K562 (cell line): ENCODE data around the gene SRP54. TPM values are rescaled to one million over a fixed set of nuclear protein-coding genes. Genes with fewer than 3 reads are reported as not detected.

Experiments used
- ATAC-seq: fragments of 200-7000 bp; cut with Tn5 transposase; 3 replicates; pipeline ENCODE4 v1.9.1; 2020; ENCODE audit warnings: moderate library complexity
- BruUV-seq: library from RNA; stranded (reverse); fragments of 400-500 nt; replicated peaks from 2 replicates; lab custom pipeline; 2021; lab: Mats Ljungman, UMichigan
- CTCF ChIA-PET: fragments of 300-600 bp; formaldehyde crosslinking; extraction: SDS; loops from one replicate; lab custom pipeline; 2021; ENCODE audit warnings: low intra/inter-chr PET ratio; lab: Yijun Ruan, JAX
- POLR2A ChIA-PET: fragments of 300-600, 350-650 bp; sonication (Branson Sonifier 250); formaldehyde crosslinking; extraction: SDS; loops from one replicate; lab custom pipeline; 2021; ENCODE audit warnings: antibody characterized with exemption, inconsistent platforms; lab: Yijun Ruan, JAX
- DNase-seq, 4 experiments: peaks; one replicate each; pipeline versions ENCODE4 v3.0.0 to v3.0.0-alpha.2; 2011 to 2018; ENCODE audit warnings: low spot score in 3 of 4, mixed read lengths in 3 of 4; ENCODE audit errors: extremely low read depth in 1 of 4
- FAIRE-seq: peaks from 2 replicates; lab custom pipeline; 2011; peaks lifted over from hg19 to GRCh38; lab: Jason Lieb, UNC
- H2AFZ ChIP-seq: 2 replicates; pipeline ENCODE4 v1.6.0; 2011; ENCODE audit warnings: low read depth, low read length, control low read depth, inconsistent platforms
- H3K27ac ChIP-seq: fragments of 200-600 bp; 3 replicates; pipeline ENCODE4 v1.8.0; 2011; ENCODE audit warnings: low read depth, mild to moderate bottlenecking, control low read depth, inconsistent platforms, low read length, moderate library complexity, mixed read lengths; ENCODE audit errors: extremely low read depth
- H3K27me3 ChIP-seq, 2 experiments: fragments of 300-600 bp in 1 of 2; 2 replicates in 1 of 2; 3 replicates in 1 of 2; pipeline versions ENCODE4 v1.6.0 to v1.8.0; 2011; ENCODE audit warnings: inconsistent platforms in 2 of 2, low read length in 2 of 2, mild to moderate bottlenecking in 1 of 2, mixed read lengths in 1 of 2, moderate library complexity in 1 of 2; ENCODE audit not compliant: control insufficient read depth in 2 of 2, insufficient read depth in 2 of 2
- H3K36me3 ChIP-seq: fragments of 300-600 bp; 3 replicates; pipeline ENCODE4 v1.8.0; 2011; ENCODE audit warnings: mild to moderate bottlenecking, low read length, inconsistent platforms; ENCODE audit not compliant: control insufficient read depth, insufficient read depth
- H3K4me1 ChIP-seq, 2 experiments: fragments of 200-600 bp in 1 of 2; replicated peaks in 1 of 2; 2 replicates in 1 of 2; 3 replicates in 1 of 2; pipeline versions ENCODE4 v1.5.1 to v1.8.0; 2011; ENCODE audit warnings: inconsistent platforms in 2 of 2, low read length in 2 of 2, mild to moderate bottlenecking in 1 of 2, mixed read lengths in 1 of 2, moderate library complexity in 1 of 2; ENCODE audit not compliant: control insufficient read depth in 2 of 2, insufficient read depth in 2 of 2
- H3K4me2 ChIP-seq: 2 replicates; pipeline ENCODE4 v1.6.1; 2011; ENCODE audit warnings: low read length, control low read depth, inconsistent platforms, mixed read lengths; ENCODE audit not compliant: insufficient read depth
- H3K4me3 ChIP-seq: fragments of 200-600 bp; sonication (generic), shearing (Covaris generic); 2 replicates; pipeline ENCODE4 v1.5.1; 2016; ENCODE audit warnings: control low read depth, inconsistent platforms
- H3K79me2 ChIP-seq: fragments of 200-600 bp; 3 replicates; pipeline ENCODE4 v1.8.0; 2011; ENCODE audit warnings: low read length, inconsistent platforms; ENCODE audit not compliant: control insufficient read depth, insufficient read depth
- H3K9ac ChIP-seq, 2 experiments: 2 replicates each; pipeline versions ENCODE4 v1.6.0 to v1.6.1; 2011; ENCODE audit warnings: low read depth in 2 of 2, low read length in 2 of 2, control low read depth in 1 of 2, inconsistent platforms in 1 of 2, mild to moderate bottlenecking in 1 of 2, mixed read lengths in 1 of 2; ENCODE audit not compliant: insufficient read depth in 1 of 2
- H3K9me1 ChIP-seq: one replicate; pipeline ENCODE4 v1.6.0; 2011; ENCODE audit warnings: inconsistent platforms, mild to moderate bottlenecking, low read length, moderate library complexity; ENCODE audit not compliant: control insufficient read depth, insufficient read depth
- H3K9me3 ChIP-seq: replicated peaks from 2 replicates; pipeline ENCODE4 v1.5.1; 2011; ENCODE audit warnings: low read depth, low read length, inconsistent platforms; ENCODE audit not compliant: control insufficient read depth, insufficient read depth
- H4K20me1 ChIP-seq: replicated peaks from 2 replicates; pipeline ENCODE4 v1.6.1; 2011; ENCODE audit warnings: low read length, inconsistent platforms, mixed read lengths; ENCODE audit not compliant: control insufficient read depth, insufficient read depth
- CEBPB ChIP-seq: fragments of 450-650 bp; IDR thresholded peaks from 2 replicates; pipeline ENCODE4 v1.6.1; 2016; ENCODE audit warnings: missing genetic modification characterization, missing compliant biosample characterization
- CEBPG ChIP-seq, 3 experiments: fragments of 200-800 bp in 1 of 3; sonication (Bioruptor generic) in 1 of 3; sonication (generic) in 1 of 3; formaldehyde crosslinking in 1 of 3; IDR thresholded peaks in 2 of 3; conservative IDR thresholded peaks in 1 of 3; 2 replicates each; pipeline versions ENCODE4 v1.6.1 to v1.8.0; 2016 to 2022; ENCODE audit warnings: missing compliant biosample characterization in 2 of 3, missing genetic modification characterization in 2 of 3, mild to moderate bottlenecking in 1 of 3, missing genetic modification reagents in 1 of 3
- FOS ChIP-seq: IDR thresholded peaks from 3 replicates; pipeline ENCODE4 v1.6.1; 2011; ENCODE audit not compliant: insufficient read length; ENCODE audit errors: extremely low read depth
- FUS ChIP-seq: fragments of 200-400 bp; formaldehyde crosslinking; optimal IDR thresholded peaks from 2 replicates; pipeline ENCODE3; 2017; ENCODE audit warnings: low read depth, low read length
- MTA2 ChIP-seq: fragments of 450-650 bp; IDR thresholded peaks from 2 replicates; pipeline ENCODE4 v1.6.1; 2016; ENCODE audit warnings: low read depth
- NFATC3 ChIP-seq: fragments of 450-650 bp; IDR thresholded peaks from 2 replicates; pipeline ENCODE4 v1.6.1; 2017; ENCODE audit warnings: mild to moderate bottlenecking
- OTX1 ChIP-seq: fragments of 450-650 bp; formaldehyde crosslinking; IDR thresholded peaks from 2 replicates; pipeline ENCODE4 v1.4.0; 2022; ENCODE audit warnings: mild to moderate bottlenecking
- PHTF2 ChIP-seq: fragments of 250-450 bp; sonication (Bioruptor Pico); IDR thresholded peaks from 2 replicates; pipeline ENCODE4 v1.5.0; 2021; ENCODE audit warnings: mild to moderate bottlenecking
- RFX1 ChIP-seq: fragments of 450-650 bp; IDR thresholded peaks from 2 replicates; pipeline ENCODE4 v1.6.1; 2016; ENCODE audit warnings: mild to moderate bottlenecking, moderate library complexity
- THRB ChIP-seq: fragments of 450-650 bp; formaldehyde crosslinking; conservative IDR thresholded peaks from 2 replicates; pipeline ENCODE4 v1.4.0; 2022; ENCODE audit warnings: mild to moderate bottlenecking, missing genetic modification characterization
- TRIM24 ChIP-seq, 2 experiments: fragments of 450-650 bp; IDR thresholded peaks; 2 replicates each; pipeline ENCODE4 v1.6.1; 2016
- TRIM28 ChIP-seq: fragments of 450-650 bp; IDR thresholded peaks from 2 replicates; pipeline ENCODE4 v1.6.1; 2017
- ZNF232 ChIP-seq: sonication (generic); formaldehyde crosslinking; IDR thresholded peaks from 2 replicates; pipeline ENCODE4 v1.8.0; 2022; ENCODE audit warnings: mild to moderate bottlenecking, missing genetic modification reagents
- WGBS: fragments of 100-300 bp; shearing (Covaris generic); methylation state at CpG from one replicate; pipeline ENCODE4 v1.1.6; 2016; ENCODE audit warnings: low coverage, mixed read lengths; ENCODE audit not compliant: insufficient coverage; ENCODE audit errors: missing lambda C conversion rate; 5-methylcytosine and 5-hydroxymethylcytosine counted together
- in situ Hi-C: fragments of 300-500 bp; cut with MboI; formaldehyde crosslinking; loops from 4 replicates; pipeline ENCODE4 v1.15.0; 2018; ENCODE audit warnings: inconsistent platforms, mixed read lengths
- intact Hi-C: fragments of 100-400 bp; cut with micrococcal nuclease; formaldehyde crosslinking; loops from 2 replicates; pipeline ENCODE4 v1.14.2; 2022
- polyA plus RNA-seq, 8 experiments: library from polyadenylated mRNA; depleted of rRNA in 4 of 8; stranded (reverse) in 5 of 8; unstranded in 3 of 8; fragments of >200 nt; fragmentation: Nextera tagmentation in 2 of 8; fragmentation: Illumina TruSeq in 1 of 8; extraction: Ambion mirVana in 2 of 8; extraction: Trizol in 1 of 8; gene quantifications; 2 replicates each; pipeline versions ENCODE4 v1.2.1 to v1.2.3, GENCODE V29; 2011 to 2014; ENCODE audit warnings: inconsistent platforms in 1 of 8, missing spikeins in 1 of 8
- total RNA-seq, 7 experiments: library from RNA; depleted of rRNA in 6 of 7; stranded (reverse); fragments of >200 nt in 6 of 7; fragmentation: Illumina TruSeq in 2 of 7; extraction: Trizol in 2 of 7; gene quantifications; 2 replicates each; pipeline versions ENCODE4 v1.2.1 to v1.2.3, GENCODE V29; 2011 to 2021; ENCODE audit warnings: low replicate concordance in 1 of 7

SRP54 gene
- total and polyA plus RNA-seq, 9 of the 15 experiments (the other 6 are each of a cell fraction or from before 2014, with no cell fraction given), result 28.6 to 69.8 (median 51.7) TPM

DNA sequence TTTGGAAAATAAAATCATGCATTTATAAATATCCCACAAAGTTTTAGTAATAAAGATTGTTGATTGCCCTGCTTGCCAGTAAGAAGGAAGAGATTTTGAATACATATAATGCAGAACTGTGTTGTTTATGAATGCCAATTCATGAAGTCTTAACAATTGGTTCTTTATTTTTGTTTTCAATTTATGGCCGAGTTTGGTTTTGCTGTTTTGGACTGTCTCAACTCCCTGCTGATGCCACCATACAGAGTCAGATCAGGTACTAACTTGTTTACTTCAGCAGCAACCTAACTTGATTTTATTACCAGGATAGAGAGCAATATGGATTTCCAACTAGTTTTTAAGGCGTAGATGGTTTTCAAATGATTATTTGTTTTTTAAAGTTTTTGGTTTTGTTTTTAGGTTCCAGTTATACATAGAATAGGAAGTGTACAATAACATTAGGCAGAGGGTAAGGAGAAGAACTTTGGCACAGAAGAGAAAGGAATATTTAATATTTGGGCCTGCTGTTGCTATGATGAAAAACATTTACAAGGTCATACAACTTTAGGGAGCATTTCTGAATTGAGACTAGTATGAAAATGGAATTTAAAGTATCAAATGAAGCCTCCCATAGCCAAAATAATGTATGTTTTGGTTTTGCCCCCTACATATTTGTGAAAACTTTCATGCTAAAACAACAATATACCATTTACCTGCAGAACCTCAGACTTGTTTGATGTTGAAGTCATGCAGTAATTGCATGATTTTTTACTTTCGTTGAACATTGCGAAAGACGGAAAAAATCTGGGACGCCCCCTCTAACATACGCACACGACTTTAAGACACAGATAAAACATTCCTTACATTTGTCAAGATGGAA is 62.4 kb downstream of the SRP54 start:
- ChIA-PET CTCF (no interaction called here), POLR2A (interaction anchor here (1.5 kb wide), 1 partner anchor 8 kb away, joined by 6 read pairs; no protein-coding TSS in a partner anchor)
- peak overlapping the region; percentile 69 for H3K4me3 ChIP-seq
- peak overlapping the region; percentile 87 for H3K4me2 ChIP-seq
- in situ Hi-C loops (no loop called here), intact Hi-C loops (loop anchor here (1.0 to 10.0 kb wide), 2 partner anchors 63 to 360 kb away; partner anchors contain the start of genes NFKBIA and SRP54)
- peak overlapping the region in 1 of 2 experiments; percentile 78; a peak in 2 of 4 replicates for H3K9ac ChIP-seq
- BruUV-seq, result TSS peak; percentile 91
- H3K27me3 ChIP-seq, result no peaks in the 10 kb centered on the region
- peak overlapping the region; percentile 81 for H3K27ac ChIP-seq
- DNase-seq (no peak), ATAC-seq (no peak), FAIRE-seq (no peak)
- H3K9me1 ChIP-seq, result no peaks in the 10 kb centered on the region
- H3K9me3 ChIP-seq, result no peaks in the 10 kb centered on the region
- WGBS, result 12% methylated on average over 8 of the region's 8 CpGs
- H4K20me1 ChIP-seq, result no peaks in the 10 kb centered on the region
- H3K4me1 ChIP-seq, result peaks cover 7 to 9% of the 10 kb centered on the region in 2 experiments; a peak in 3 of 5 replicates
- H3K79me2 ChIP-seq, result peaks cover 37% of the 10 kb centered on the region
- peak overlapping the region; percentile 89 for H2AFZ ChIP-seq
- H3K36me3 ChIP-seq, result 0 out of 3 replicates have a peak, but pooled peaks cover 5% of the 10 kb centered on the region
- TF ChIP-seq TRIM28, result no peak
- TF ChIP-seq RFX1, result no peak
- no peak for TF ChIP-seq CEBPG (CRISPR knock-in tag; IDR thresholded peaks at IDR 0.05)
- peak; percentile 19 to 57; a peak in 2 of 4 replicates for TF ChIP-seq CEBPG (tag; conservative IDR thresholded peaks at IDR 0.05 in 1 of 2, IDR thresholded peaks at IDR 0.05 in 1 of 2)
- no peak for TF ChIP-seq OTX1 (CRISPR knock-in tag)
- TF ChIP-seq TRIM24 (IDR thresholded peaks at IDR 0.05), result 0 out of 4 replicates have a peak, but pooled peaks of 1 of the 2 experiments have one; percentile 51
- TF ChIP-seq FUS, result no peak
- TF ChIP-seq MTA2, result no peak
- TF ChIP-seq NFATC3, result 0 out of 2 replicates have a peak, but pooled peaks have one; percentile 37
- TF ChIP-seq CEBPB (tag), result peak; percentile 75
- no peak for TF ChIP-seq FOS
- TF ChIP-seq ZNF232 (CRISPR knock-in tag), result no peak
- no peak for TF ChIP-seq PHTF2
- TF ChIP-seq THRB (CRISPR knock-in tag), result no peak
